Esophagus squamous epithelium (tissue), 4 donors: ENCODE data around the gene LILRA1.

ENCODE experiments used
- POLR2A ChIP-seq, 4 donors: fragments of 450-650 bp; IDR thresholded peaks; one replicate each; pipeline ENCODE4 v1.6.1; 2017; ENCODE audit warnings: antibody characterized with exemption in 4 of 4, mild to moderate bottlenecking in 4 of 4, moderate library complexity in 3 of 4
- TF ChIP-seq, protein P1 (sequence below), 6 experiments: fragments of 450-650 bp in 4 of 6; fragments of 200-600 bp in 2 of 6; sonication (generic) in 2 of 6; IDR thresholded peaks; one replicate each; pipeline ENCODE4 v1.5.1; 2016 to 2019; ENCODE audit warnings: antibody characterized with exemption in 6 of 6, mild to moderate bottlenecking in 4 of 6, moderate library complexity in 4 of 6

DNA sequence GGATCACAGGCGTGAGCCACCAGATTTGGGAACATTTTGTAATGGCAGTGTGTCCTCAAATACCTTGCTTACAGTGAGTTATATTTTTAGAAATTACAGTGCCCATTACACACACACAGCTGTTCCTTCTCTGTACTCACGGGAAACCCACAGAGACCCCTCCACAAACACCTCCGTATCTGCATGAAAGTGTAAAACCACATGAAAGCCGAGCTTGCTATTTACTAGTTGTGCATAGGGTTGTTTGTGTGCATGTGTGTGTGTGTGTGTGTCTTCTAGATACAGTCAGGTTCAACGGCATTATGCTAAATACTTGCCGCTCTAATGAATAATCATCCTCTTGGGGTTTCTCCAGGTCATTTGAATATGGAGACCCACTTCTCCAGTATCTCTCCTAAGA lies 42.1 kb upstream of the LILRA1 start:
- TF ChIP-seq POLR2A (IDR thresholded peaks at IDR 0.05) = no peak
- TF ChIP-seq, protein P1, sequence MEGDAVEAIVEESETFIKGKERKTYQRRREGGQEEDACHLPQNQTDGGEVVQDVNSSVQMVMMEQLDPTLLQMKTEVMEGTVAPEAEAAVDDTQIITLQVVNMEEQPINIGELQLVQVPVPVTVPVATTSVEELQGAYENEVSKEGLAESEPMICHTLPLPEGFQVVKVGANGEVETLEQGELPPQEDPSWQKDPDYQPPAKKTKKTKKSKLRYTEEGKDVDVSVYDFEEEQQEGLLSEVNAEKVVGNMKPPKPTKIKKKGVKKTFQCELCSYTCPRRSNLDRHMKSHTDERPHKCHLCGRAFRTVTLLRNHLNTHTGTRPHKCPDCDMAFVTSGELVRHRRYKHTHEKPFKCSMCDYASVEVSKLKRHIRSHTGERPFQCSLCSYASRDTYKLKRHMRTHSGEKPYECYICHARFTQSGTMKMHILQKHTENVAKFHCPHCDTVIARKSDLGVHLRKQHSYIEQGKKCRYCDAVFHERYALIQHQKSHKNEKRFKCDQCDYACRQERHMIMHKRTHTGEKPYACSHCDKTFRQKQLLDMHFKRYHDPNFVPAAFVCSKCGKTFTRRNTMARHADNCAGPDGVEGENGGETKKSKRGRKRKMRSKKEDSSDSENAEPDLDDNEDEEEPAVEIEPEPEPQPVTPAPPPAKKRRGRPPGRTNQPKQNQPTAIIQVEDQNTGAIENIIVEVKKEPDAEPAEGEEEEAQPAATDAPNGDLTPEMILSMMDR (IDR thresholded peaks at IDR 0.05) = no peak
